HG03045 (cell line): ENCODE data around the gene ZBTB5.
"Not testable (repeated sequence)": the region's sequence is repeated elsewhere in the genome, so short reads cannot be mapped to it uniquely, and the experiment has no call there.

Source experiments
- ATAC-seq: cut with Tn5 transposase; IDR thresholded peaks from one replicate; pipeline ENCODE4 v1.9.1; 2021; ENCODE audit warnings: mild to moderate bottlenecking, moderate library complexity; ENCODE audit not compliant: unreplicated experiment

Gene ZBTB5

DNA sequence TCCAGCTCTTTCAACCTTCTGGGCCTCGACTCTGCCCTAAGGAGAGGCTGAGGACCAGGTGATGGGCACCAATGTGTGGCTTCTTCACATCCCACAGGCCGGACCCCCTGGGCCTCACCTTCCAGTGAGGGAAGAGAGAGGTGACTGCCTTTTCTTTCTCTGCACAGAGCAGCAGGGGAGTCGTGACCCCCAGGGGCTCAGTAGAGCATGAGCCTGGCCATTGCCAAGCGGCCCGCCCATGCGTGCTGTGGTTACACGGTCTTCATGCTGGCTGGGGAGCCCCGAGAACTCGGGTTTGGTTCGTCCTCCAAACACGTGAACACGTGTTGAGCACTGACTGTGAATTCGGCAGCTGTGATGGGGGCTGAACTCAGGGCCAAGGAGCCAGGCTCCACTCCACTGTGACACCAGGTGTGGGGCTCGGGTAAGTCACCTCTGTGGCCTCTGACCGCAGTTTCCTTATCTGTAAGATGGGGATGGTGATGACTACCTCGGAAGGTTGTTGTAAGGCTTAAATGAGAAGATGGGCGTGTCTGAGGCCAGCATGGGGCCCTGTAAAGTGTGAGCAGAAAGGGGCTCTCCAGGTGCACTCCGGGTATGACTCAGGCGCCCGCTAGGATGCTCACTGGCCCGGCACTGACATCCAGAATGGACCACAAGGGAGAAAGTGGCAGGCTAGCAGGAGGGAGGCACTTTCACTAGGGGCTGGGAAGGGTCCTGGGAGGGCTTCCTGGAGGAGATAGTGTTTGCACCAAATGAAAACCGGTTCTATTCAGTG is 56.1 kb downstream of the ZBTB5 start:
- peak; percentile 82 for ATAC-seq

DNA sequence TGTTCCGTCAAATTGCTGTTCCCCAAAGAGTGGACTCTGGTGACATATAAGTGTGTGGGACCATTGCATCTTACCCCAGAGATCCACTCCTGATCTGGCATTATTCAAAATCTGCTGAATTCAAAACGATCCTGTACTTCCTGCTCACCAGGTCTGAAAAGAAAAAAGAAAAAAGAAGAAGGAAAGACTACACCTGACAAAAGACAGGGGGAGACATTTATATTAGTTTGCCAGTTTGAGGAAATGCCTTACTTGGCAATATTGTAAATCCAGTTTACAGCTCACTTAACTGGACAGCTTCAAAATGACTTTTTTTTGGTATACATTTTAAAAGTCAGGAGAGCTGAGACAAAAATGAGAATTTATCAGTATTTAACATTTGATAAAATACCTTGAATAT is 57.8 kb downstream of the ZBTB5 start:
- ATAC-seq = no peak

- no peak for ATAC-seq
Observed at GRCh38 chr9:37406603-37407401, 58.4 kb downstream of the ZBTB5 start.

- ATAC-seq = no peak
Observed at GRCh38 chr9:37405764-37406380, 59.4 kb downstream of the ZBTB5 start.

GRCh38 chr9:37405350-37405749 is 59.9 kb downstream of the ZBTB5 start:
- no peak for ATAC-seq

DNA sequence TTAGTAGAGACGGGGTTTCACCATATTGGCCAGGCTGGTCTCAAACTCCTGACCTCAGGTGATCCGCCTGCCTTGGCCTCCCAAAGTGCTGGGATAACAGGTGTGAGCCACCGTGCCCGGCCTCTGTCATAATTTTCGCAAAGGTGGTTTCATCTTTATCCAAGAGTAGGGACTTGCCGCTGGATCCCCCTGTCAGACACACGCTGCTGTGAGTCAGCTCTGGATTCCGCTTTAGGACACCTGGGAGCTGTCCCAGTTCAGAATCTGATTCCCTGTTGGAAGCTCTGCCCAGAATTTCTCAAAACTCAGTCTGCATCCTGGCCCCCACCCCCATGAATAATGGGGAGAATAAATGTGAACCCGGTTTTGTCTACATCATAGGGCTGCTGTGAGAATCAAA is 60.7 kb downstream of the ZBTB5 start:
- no peak for ATAC-seq

DNA sequence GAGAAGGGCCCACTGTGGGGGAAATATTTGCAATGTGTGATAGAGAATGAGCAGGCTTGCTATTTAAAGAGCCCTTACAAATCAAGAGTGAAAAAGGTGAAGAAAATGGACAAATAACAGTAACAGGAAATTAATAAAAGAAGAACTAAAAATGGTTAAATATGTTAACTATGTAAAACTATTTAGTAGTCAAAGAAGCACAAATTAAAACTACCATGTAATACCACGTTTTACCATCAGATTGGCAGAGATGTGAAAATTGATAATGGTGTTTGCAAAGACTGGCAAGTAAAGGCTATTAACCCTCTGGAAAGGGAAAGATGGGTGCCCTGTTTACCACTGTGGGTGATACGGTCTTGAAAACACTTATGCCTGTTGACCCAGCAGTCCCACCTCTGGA is 65.9 kb downstream of the ZBTB5 start:
- ATAC-seq = no peak

DNA sequence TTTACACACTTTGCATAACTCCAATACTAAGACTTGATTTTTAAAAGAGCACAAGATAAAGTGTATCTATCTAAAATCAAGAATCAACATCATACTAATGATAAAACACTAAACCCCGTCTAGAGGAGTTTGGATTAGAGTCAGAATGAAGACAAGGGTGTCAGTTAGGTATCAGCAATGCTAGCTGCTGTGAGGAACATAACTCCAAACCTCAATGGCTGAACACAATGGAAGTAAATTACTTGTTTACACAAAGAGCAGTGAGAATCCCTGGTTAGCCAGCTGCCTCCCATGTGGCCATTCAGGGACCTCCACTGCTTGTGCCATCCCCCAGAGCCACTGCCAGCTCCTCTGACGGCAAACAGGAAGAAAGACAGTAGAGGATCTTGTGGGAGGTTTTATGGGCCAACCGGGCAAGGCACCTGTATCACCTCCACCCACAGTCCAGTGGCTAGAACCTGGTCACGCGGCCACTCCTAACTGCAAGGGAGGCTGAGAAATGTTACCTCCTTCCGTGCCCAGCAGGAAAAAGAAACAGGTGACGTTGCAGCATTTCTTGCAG is 66.7 kb downstream of the ZBTB5 start:
- ATAC-seq = no peak

GRCh38 chr9:37397948-37398347 is 67.3 kb downstream of the ZBTB5 start:
- not testable (repeated sequence) for ATAC-seq

GRCh38 chr9:37395663-37396062 is 69.6 kb downstream of the ZBTB5 start:
- no peak for ATAC-seq

DNA sequence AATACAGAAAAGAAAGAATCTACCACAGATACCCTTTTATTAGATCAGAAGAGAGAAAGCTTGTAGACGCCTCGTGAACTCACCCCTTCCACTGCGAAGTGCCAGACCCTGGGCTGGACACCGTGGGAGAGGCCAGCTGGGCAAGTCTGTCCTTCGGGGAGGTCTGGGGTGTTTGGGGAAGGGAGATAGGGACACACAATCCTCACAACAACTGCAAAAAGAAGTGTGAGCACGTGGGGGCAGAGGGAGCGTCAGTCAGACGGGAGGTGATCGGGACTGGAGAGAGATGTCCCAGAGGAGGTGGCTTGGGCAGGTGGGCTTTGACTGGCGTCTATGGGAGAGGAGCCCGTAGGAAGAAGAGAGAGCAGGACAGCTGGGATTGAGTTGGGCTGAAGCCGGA is 70.0 kb downstream of the ZBTB5 start:
- no peak for ATAC-seq

DNA sequence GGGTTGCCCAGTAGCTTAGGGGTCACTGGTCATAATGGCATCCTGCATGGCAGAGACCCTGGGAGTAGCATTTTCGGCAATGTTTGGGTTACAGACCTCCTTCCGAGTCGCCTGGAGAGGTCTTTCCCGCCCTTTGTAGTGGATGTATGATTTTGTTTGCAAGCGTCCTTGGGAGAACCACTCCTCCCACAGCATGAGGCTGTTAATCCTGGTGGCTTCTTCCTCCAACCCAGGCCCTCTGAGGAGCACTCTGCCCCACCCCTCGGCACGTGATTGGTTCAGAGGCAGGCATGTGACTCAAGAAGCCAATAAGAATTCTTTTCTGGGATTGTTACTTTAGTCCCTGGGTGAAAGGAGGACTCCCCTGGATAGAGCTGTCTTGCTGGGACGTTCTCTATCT is 73.0 kb downstream of the ZBTB5 start:
- ATAC-seq = no peak

DNA sequence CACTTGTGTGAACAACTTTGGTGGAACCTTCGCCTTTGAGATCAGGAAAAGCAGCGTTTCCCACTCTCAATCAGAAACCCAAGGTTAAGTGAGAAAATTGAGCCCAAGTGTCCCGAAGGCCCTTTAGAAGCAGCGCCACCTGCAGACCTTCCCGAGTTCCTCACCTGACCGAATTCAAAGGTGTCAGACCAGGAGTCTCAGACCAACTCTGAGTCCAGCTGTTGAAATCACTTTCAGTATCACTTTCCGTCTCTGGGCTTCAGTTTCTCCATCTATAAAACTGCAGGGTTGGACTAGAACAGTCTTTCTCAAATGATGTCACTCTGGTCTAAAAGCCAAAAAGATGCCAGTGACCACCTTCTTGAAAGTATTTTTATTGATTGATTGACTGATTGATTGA is 74.5 kb downstream of the ZBTB5 start:
- ATAC-seq = peak; percentile 87
